Peyer's patch (tissue), 4 donors: ENCODE results near the gene CD80.

Source experiments
- POLR2A ChIP-seq, 2 donors: fragments of 450-650 bp; IDR thresholded peaks; one replicate each; pipeline ENCODE4 v1.5.1; 2017; ENCODE audit warnings: antibody characterized with exemption in 2 of 2, mild to moderate bottlenecking in 2 of 2, moderate library complexity in 2 of 2
- TF ChIP-seq, protein P1 (sequence below), 6 experiments: fragments of 450-650 bp in 4 of 6; fragments of 200-600 bp in 2 of 6; sonication (generic) in 1 of 6; IDR thresholded peaks; one replicate each; pipeline ENCODE4 v1.5.1; 2017 to 2019; ENCODE audit warnings: antibody characterized with exemption in 6 of 6, mild to moderate bottlenecking in 3 of 6, moderate library complexity in 1 of 6

DNA sequence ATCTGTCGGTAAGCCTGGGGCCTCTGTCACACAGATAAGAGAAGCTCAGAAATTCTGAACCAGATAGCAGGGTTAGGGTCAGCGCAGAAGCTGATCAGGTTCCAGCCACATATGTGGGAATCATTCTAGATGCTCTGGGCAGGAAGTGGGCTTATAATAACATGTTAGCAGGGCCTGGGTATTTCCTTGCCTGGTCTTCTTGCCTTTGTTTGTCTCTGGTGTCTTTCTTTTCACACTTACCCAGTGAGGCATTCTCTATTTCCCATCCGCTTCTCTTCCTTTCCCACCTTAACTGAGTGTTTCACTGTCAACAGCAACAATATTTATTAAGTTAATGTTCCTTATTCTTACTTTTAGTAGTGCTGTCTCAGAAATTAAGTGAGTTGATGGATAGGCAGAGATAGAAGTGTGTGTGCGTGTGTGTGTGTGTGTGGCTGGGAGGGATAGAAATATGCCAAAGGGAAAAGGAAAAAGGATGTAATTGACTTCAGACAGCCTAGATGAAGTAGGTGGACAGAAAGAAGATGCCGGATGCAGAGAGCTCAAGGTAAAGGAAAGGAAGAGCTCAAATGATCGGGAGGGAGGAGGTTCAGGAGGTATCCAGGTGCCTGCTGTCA lies 40.3 kb upstream of the CD80 start:
- TF ChIP-seq, protein P1, sequence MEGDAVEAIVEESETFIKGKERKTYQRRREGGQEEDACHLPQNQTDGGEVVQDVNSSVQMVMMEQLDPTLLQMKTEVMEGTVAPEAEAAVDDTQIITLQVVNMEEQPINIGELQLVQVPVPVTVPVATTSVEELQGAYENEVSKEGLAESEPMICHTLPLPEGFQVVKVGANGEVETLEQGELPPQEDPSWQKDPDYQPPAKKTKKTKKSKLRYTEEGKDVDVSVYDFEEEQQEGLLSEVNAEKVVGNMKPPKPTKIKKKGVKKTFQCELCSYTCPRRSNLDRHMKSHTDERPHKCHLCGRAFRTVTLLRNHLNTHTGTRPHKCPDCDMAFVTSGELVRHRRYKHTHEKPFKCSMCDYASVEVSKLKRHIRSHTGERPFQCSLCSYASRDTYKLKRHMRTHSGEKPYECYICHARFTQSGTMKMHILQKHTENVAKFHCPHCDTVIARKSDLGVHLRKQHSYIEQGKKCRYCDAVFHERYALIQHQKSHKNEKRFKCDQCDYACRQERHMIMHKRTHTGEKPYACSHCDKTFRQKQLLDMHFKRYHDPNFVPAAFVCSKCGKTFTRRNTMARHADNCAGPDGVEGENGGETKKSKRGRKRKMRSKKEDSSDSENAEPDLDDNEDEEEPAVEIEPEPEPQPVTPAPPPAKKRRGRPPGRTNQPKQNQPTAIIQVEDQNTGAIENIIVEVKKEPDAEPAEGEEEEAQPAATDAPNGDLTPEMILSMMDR (IDR thresholded peaks at IDR 0.05): no peak
- no peak for TF ChIP-seq POLR2A (IDR thresholded peaks at IDR 0.05)
